Measurements from ENCODE around the gene PAPSS1. TPM values are rescaled to one million over a fixed set of nuclear protein-coding genes. Genes with fewer than 3 reads are reported as not detected.

PAPSS1 gene
- total RNA-seq, 1 experiment from 2014 or later, result 83.6 TPM

- H3K23ac ChIP-seq (ENCODE audit: insufficient read length, low read depth, low read length), result no peak overlapping the region
- no peaks in the 10 kb centered on the region for H3K27me3 ChIP-seq (ENCODE audit: insufficient read depth, low read length)
- H3K4me2 ChIP-seq (ENCODE audit: insufficient read depth, insufficient read length, low read length), result no peak overlapping the region
- H2BK120ac ChIP-seq (ENCODE audit: low read depth, low read length, poor library complexity, severe bottlenecking), result no peak overlapping the region
- H2BK15ac ChIP-seq (ENCODE audit: low read depth, low read length), result no peak overlapping the region
- Mint-ChIP-seq H3K9me3 (peaks cover 2 to 3% of the 10 kb centered on the region in 2 experiments; a peak in 2 of 5 replicates), H3K27me3 (ENCODE audit: low read depth) (peaks cover 3% of the 10 kb centered on the region; the same call in 1 of the 2 replicates), H3K4me3 (no peak overlapping the region), H3K27ac (no peak overlapping the region), H3K36me3 (ENCODE audit: insufficient read depth in 1 of 3, low read depth in 3 of 3) (peaks cover 0 to 2% (median 0%) of the 10 kb centered on the region in 3 experiments; a peak in 1 of 7 replicates), H3K4me1 (peaks cover 7 to 10% of the 10 kb centered on the region in 2 experiments; a peak in 3 of 4 replicates)
- H3K4ac ChIP-seq (ENCODE audit: low read depth, low read length), result no peak overlapping the region
- no peak overlapping the region for H2AK5ac ChIP-seq (ENCODE audit: insufficient read length, low read length)
- no peak overlapping the region for H4K8ac ChIP-seq (replicated peaks; ENCODE audit: insufficient read length, low read depth, low read length)
- no peak overlapping the region for H4K5ac ChIP-seq (ENCODE audit: insufficient read length, low read depth, low read length)
- no peak overlapping the region for H3K56ac ChIP-seq (ENCODE audit: insufficient read length, low read depth, low read length)
- no peak overlapping the region for H4K91ac ChIP-seq (ENCODE audit: insufficient read length, low read depth, low read length)
- H2AFZ ChIP-seq (ENCODE audit: low read length), result no peak overlapping the region
- no peaks in the 10 kb centered on the region for H4K20me1 ChIP-seq (ENCODE audit: control insufficient read depth, insufficient read depth, insufficient read length)
- H3K23me2 ChIP-seq (ENCODE audit: insufficient read length, low read depth, low read length, poor library complexity, severe bottlenecking), result no peaks in the 10 kb centered on the region
- H3K14ac ChIP-seq (ENCODE audit: insufficient read depth, low read length), result no peak overlapping the region; the same call in 1 of the 2 replicates
- H3K9ac ChIP-seq (ENCODE audit: extremely low read depth, insufficient read length, low read length), result no peak overlapping the region
- no peak overlapping the region for H2BK20ac ChIP-seq (ENCODE audit: low read depth, low read length, poor library complexity, severe bottlenecking)
- no CpG with 5 or more reads among the region's 13 CpGs for WGBS (ENCODE audit: extremely low coverage, insufficient read length, low lambda C conversion rate)
- no peaks in the 10 kb centered on the region for H3K4me1 ChIP-seq (ENCODE audit: insufficient read depth, low read length)
- H3K79me2 ChIP-seq (ENCODE audit: insufficient read depth, low read length), result no peaks in the 10 kb centered on the region
- no peaks in the 10 kb centered on the region for H3K79me1 ChIP-seq (ENCODE audit: insufficient read depth, low read depth, low read length, poor library complexity, severe bottlenecking)
- no peaks in the 10 kb centered on the region for H3K9me3 ChIP-seq (ENCODE audit: control insufficient read depth, low read depth, low read length)
- H2BK5ac ChIP-seq (ENCODE audit: insufficient read length, low read length), result no peak overlapping the region
- TF ChIP-seq CTCF (conservative IDR thresholded peaks at IDR 0.05), result no peak
- H3K27ac ChIP-seq (ENCODE audit: insufficient read length, low read depth, low read length), result no peak overlapping the region
- no peak overlapping the region for H3K18ac ChIP-seq (ENCODE audit: insufficient read length, low read depth, low read length)
- H3T11ph ChIP-seq (ENCODE audit: low read length), result no peak overlapping the region
- H2BK12ac ChIP-seq (ENCODE audit: insufficient read length, low read depth, low read length), result no peak overlapping the region
- DNase-seq, result no peak
Observed at GRCh38 chr4:107579099-107579498, 140.9 kb downstream of the PAPSS1 start.

Data from H9 (cell line).